ENCODE results near the gene IP6K1.
A peak's percentile ranks its signal among the peaks of the same experiment; 100 is the strongest.

The IP6K1 gene

GRCh38 chr3:49803465-49804140, 17.3 kb upstream of the IP6K1 start:
- peaks cover 63% of the 10 kb centered on the region for H3K27me3 Mint-ChIP-seq
- H3K27ac Mint-ChIP-seq, result no peak overlapping the region
- CTCF ChIA-PET, result interaction anchor here (0.8 to 15.9 kb wide), 12 partner anchors 10 to 400 kb away, joined by 3 to 225 read pairs (median 4); partner anchors contain the start of genes AMIGO3, RBM5 and UBA7
- peak overlapping the region; percentile 68 for H3K4me3 Mint-ChIP-seq
- H3K36me3 Mint-ChIP-seq, result peaks cover 11% of the 10 kb centered on the region
- DNase-seq, result peak; percentile 64
- H3K9me3 Mint-ChIP-seq, result no peaks in the 10 kb centered on the region
- H3K4me1 Mint-ChIP-seq, result peaks cover 53% of the 10 kb centered on the region

DNA sequence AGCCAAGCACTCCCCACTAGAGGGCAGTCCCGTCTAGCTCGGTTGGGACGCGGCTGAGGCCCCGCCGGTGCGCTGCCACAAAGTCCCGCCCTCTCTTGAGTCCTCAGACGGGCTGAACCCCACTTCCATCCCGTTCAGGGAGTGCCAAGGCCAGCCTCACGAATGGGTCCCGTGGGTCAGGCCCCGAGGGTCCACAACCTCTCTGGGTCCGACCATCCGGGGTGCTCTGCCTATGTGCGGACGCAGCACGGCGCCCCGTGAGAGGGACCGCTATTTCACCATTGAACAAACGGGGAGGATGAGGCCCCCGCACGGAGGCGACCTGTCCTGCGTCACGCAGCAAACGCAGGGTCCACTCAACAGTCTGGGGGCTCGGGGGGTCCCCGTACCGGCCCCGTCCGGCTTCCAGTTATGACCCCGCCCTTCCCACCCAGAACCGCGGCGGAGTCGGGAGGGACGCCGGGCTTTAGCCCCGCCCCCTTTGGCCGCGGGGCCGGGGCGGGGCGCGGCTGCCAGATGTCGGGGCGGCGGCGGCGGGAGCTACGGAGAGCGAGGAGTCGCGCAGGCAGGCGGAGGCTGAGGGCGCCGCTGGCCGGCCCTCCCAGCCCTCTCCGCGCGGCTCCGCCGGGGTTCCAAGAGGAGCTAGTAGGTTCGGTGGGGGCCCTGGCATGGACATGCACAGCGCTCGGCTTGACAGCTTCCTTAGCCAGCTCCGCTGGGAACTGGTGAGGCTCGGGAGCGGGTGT, 16.6 kb upstream of the IP6K1 start, which contains the start of gene INKA1:
Gene INKA1 (plus strand): TSS at position 543 of the 746 bp plus-strand sequence. CDS start 132 bp downstream, at position 675.
- peak within 1 kb of the TSS; percentile 67 for H3K27ac Mint-ChIP-seq
- H3K36me3 Mint-ChIP-seq, result peaks cover 6% of the 10 kb centered on the region
- CTCF ChIA-PET, result interaction anchor here (0.8 to 15.9 kb wide), 12 partner anchors 10 to 401 kb away, joined by 3 to 225 read pairs (median 4); partner anchors contain the start of genes AMIGO3, RBM5 and UBA7
- peaks cover 68% of the 10 kb centered on the region for H3K27me3 Mint-ChIP-seq
- no peaks in the 10 kb centered on the region for H3K9me3 Mint-ChIP-seq
- peak within 1 kb of the TSS; percentile 78 for H3K4me3 Mint-ChIP-seq
- DNase-seq, result peak; percentile 92
- H3K4me1 Mint-ChIP-seq, result peaks cover 46% of the 10 kb centered on the region

DNA sequence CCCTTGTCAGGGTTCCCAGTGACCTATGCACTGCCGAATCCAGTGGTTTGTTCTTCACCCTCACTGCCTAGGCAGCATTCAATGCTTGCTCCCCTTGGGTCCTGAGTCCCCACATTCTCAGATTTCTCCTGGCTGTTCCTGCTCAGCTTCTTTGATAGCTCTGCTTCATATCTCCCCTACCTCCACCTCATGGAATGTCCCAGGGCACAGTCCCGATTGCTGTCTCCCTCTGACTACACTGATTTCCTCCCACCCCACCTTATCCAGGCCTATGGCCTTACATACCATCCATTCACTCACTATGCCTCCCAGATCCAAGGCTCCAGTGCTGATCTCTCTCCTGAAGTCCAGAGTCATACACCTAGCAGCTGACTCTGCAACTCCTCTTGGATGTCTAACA, 14.8 kb upstream of the IP6K1 start:
- Mint-ChIP-seq H3K4me1 (peaks cover 29% of the 10 kb centered on the region), H3K27ac (no peak overlapping the region), H3K27me3 (peaks cover 81% of the 10 kb centered on the region), H3K9me3 (no peaks in the 10 kb centered on the region), H3K4me3 (no peak overlapping the region), H3K36me3 (peaks cover 2% of the 10 kb centered on the region)
- DNase-seq, result no peak
- CTCF ChIA-PET, result interaction anchor here (0.9 to 15.9 kb wide), 5 partner anchors 19 to 110 kb away, joined by 3 to 225 read pairs (median 6); no protein-coding TSS in a partner anchor

- Mint-ChIP-seq H3K36me3 (no peaks in the 10 kb centered on the region), H3K9me3 (no peaks in the 10 kb centered on the region), H3K27ac (no peak within 1 kb of the TSS), H3K4me1 (peaks cover 20% of the 10 kb centered on the region), H3K4me3 (no peak within 1 kb of the TSS), H3K27me3 (peaks cover 87% of the 10 kb centered on the region)
- CTCF ChIA-PET, result interaction anchor here (1.0 to 15.9 kb wide), 2 partner anchors 14 to 37 kb away, joined by 3 to 225 read pairs; partner anchors contain the start of gene UBA7
- DNase-seq, result no peak
These were observed 13.4 kb upstream of the IP6K1 start, which contains the start of gene CDHR4 for GRCh38 chr3:49799761-49800160. CDHR4 (minus strand) TSS chr3:49799873; CDS start chr3:49799812, 61 bp downstream.

- H3K27me3 Mint-ChIP-seq, result peaks cover 81% of the 10 kb centered on the region
- H3K27ac Mint-ChIP-seq, result no peak overlapping the region
- H3K36me3 Mint-ChIP-seq, result no peaks in the 10 kb centered on the region
- no peaks in the 10 kb centered on the region for H3K9me3 Mint-ChIP-seq
- no peak for DNase-seq
- H3K4me3 Mint-ChIP-seq, result no peak overlapping the region
- CTCF ChIA-PET, result interaction anchor here (1.1 to 15.9 kb wide), 2 partner anchors 38 to 55 kb away, joined by 3 to 225 read pairs; no protein-coding TSS in a partner anchor
- H3K4me1 Mint-ChIP-seq, result peaks cover 18% of the 10 kb centered on the region
These were observed 12.8 kb upstream of the IP6K1 start for GRCh38 chr3:49799105-49799504.

DNA sequence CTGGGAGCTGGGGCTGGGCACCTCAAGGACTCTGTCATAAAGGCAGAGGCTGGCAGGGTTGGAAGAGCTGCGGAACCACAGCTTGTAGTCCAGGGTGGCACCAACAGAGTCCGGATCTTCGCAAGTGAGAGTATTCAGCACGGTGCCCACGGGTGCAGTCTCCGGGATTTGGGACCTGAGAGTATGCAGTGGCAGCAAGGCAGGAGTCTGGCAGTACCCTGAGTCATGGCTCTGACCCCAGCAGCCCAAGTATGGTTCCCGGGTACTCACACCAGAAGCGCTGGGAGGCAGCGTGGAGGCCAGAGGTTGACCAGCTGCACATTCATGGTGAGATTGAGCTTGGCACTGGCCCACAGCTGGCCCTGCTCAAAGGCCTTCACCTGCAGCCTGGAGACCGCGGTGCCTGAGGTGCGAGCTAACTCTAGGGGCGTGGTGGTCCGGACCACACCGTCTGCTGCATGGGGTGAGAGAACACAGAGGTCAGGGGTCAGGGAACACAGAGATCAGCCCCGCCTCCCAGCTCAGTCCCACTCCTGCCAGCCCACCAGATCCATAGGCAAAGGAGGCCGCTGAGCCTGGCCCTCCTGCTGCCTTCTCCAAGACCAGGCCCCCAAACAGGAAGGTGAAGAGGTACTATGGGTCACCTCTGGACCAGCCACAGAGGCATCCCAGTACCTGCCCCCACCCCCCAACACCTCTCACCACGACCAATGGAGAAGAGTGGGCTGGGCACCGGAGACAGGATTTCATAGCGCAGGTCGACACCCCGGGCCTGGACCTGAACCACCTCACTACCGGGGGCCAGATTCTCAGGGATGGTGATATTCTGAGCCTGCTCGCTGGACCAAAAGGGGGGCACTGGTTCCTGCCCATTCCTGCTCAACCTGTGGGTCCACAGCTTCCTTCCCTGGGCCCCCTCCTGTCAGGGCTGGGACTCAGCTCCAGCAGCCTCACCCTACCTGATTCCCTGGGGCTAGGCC, 8.9 kb upstream of the IP6K1 start:
- peaks cover 69% of the 10 kb centered on the region for H3K27me3 Mint-ChIP-seq
- H3K9me3 Mint-ChIP-seq, result no peaks in the 10 kb centered on the region
- no peak overlapping the region for H3K27ac Mint-ChIP-seq
- CTCF ChIA-PET, result interaction anchor here (1.1 to 1.3 kb wide), 2 partner anchors 43 to 44 kb away, joined by 3 read pairs; no protein-coding TSS in a partner anchor
- H3K36me3 Mint-ChIP-seq, result no peaks in the 10 kb centered on the region
- H3K4me3 Mint-ChIP-seq, result no peak overlapping the region
- H3K4me1 Mint-ChIP-seq, result peaks cover 2% of the 10 kb centered on the region
- DNase-seq, result no peak

DNA sequence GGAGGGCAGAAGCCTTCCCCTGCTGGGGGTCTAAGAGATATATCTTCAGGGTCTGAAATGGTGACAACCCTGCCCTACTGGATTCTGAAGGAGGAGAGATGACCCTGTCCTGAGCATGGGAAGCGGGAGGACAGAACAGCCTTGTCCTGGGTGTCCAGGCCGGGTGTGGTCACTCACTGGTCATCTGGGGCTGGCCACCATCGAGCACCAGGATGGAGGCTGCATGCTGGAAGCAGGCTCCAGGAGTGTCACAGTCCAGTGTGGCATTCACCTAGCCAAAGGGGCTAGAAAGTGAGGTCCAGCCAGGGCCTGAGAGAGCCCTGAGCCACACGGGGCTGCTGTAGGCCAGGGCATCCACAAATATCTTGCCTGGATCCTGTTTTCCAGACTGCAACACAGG, 8.1 kb upstream of the IP6K1 start:
- Mint-ChIP-seq H3K9me3 (no peaks in the 10 kb centered on the region), H3K4me1 (peaks cover 7% of the 10 kb centered on the region), H3K4me3 (no peak overlapping the region), H3K27ac (no peak overlapping the region), H3K36me3 (no peaks in the 10 kb centered on the region), H3K27me3 (peaks cover 66% of the 10 kb centered on the region)
- no peak for DNase-seq
- CTCF ChIA-PET, result no interaction called here

- DNase-seq, result no peak
- Mint-ChIP-seq H3K36me3 (no peaks in the 10 kb centered on the region), H3K27me3 (peaks cover 58% of the 10 kb centered on the region), H3K27ac (no peak overlapping the region), H3K4me3 (no peak overlapping the region), H3K9me3 (no peaks in the 10 kb centered on the region), H3K4me1 (peaks cover 7% of the 10 kb centered on the region)
- CTCF ChIA-PET, result no interaction called here
These were observed 7.2 kb upstream of the IP6K1 start for GRCh38 chr3:49793486-49794085.

- DNase-seq, result no peak
- Mint-ChIP-seq H3K9me3 (no peaks in the 10 kb centered on the region), H3K27me3 (peaks cover 60% of the 10 kb centered on the region), H3K36me3 (no peaks in the 10 kb centered on the region), H3K4me1 (peaks cover 14% of the 10 kb centered on the region), H3K4me3 (no peak overlapping the region), H3K27ac (no peak overlapping the region)
- CTCF ChIA-PET, result interaction anchor here (1.2 to 1.5 kb wide), 2 partner anchors 10 to 47 kb away, joined by 3 to 8 read pairs; partner anchors contain the start of gene INKA1
These were observed 6.2 kb upstream of the IP6K1 start for GRCh38 chr3:49792371-49793150.

GRCh38 chr3:49791571-49791970, 5.2 kb upstream of the IP6K1 start:
- Mint-ChIP-seq H3K4me1 (peaks cover 21% of the 10 kb centered on the region), H3K27ac (no peak overlapping the region)
- CTCF ChIA-PET, result interaction anchor here (1.2 to 1.5 kb wide), 2 partner anchors 11 to 48 kb away, joined by 3 to 8 read pairs; partner anchors contain the start of gene INKA1

DNA sequence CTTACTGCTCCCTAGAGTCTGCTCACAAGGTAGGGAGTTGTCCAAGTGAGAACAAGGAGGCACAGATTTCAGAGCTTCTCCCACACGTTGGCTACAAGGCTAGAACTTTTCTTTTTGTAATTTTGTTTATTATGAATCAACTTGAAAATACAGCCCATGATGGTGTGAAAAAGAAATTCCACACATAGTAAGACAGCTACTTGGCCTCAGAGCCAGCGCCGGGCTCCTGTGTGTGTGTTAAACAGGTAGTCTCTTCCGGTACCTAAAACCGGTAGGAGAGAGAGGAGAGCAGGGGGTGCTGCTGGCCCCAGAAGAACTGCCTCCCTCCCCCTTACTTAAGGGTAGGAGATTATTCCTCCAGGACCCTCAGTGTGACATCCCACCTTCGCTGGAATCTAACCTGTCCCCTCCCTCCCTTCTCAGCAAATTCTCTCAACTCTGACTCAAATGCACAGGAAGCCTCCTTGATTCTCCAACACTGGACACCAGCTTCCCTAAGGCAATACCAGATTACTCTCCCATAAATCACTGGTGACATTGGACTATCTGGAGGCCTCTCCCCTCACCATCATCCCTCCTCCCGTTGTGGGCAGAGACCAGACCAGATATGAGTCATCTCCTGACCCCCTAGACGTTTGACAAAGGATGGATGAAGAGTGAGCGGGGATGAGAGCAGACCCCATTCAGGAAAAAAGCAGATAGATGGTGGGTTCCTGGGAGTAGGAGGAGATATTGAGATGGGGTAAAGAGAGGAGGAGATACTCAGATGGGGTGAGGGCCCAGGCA, 4.5 kb upstream of the IP6K1 start:
- H3K4me1 Mint-ChIP-seq, result peaks cover 23% of the 10 kb centered on the region
- no peak overlapping the region for H3K27ac Mint-ChIP-seq
- H3K9me3 Mint-ChIP-seq, result no peaks in the 10 kb centered on the region
- DNase-seq, result no peak
- CTCF ChIA-PET, result interaction anchor here (0.6 to 1.5 kb wide), 3 partner anchors 12 to 74 kb away, joined by 3 to 8 read pairs (median 4); partner anchors contain the start of gene INKA1
- no peaks in the 10 kb centered on the region for H3K36me3 Mint-ChIP-seq
- no peak overlapping the region for H3K4me3 Mint-ChIP-seq
- peaks cover 45% of the 10 kb centered on the region for H3K27me3 Mint-ChIP-seq

More at GRCh38 chr3:49791571-49791970, 5.2 kb upstream of the IP6K1 start:
- no peaks in the 10 kb centered on the region for H3K9me3 Mint-ChIP-seq
- no peaks in the 10 kb centered on the region for H3K36me3 Mint-ChIP-seq
- no peak overlapping the region for H3K4me3 Mint-ChIP-seq
- peaks cover 51% of the 10 kb centered on the region for H3K27me3 Mint-ChIP-seq
- no peak for DNase-seq

DNA sequence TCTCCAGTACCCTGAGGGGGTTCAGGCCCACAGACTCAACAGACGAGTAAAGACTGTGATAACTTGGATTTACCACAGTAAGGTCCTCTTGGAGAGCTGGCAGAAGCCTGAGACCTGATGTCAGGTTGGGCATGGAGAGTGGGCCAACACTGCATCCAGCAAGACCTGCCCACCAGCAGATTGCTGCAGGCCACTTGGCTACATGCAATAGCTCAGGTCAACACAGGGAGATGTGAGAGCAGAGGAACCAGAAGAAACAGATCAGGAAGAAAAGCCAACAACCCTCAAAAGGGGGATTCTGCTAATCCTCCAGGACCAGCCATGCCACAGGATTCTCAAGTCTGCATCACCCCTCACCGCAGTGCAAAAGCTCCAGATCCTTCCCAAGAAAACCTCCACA, 1.7 kb upstream of the IP6K1 start:
- no peak overlapping the region for H3K27ac Mint-ChIP-seq
- no peaks in the 10 kb centered on the region for H3K9me3 Mint-ChIP-seq
- no peak overlapping the region for H3K4me3 Mint-ChIP-seq
- DNase-seq, result no peak
- peaks cover 12% of the 10 kb centered on the region for H3K36me3 Mint-ChIP-seq
- CTCF ChIA-PET, result interaction anchor here (0.6 to 1.3 kb wide), 3 partner anchors 14 to 69 kb away, joined by 3 read pairs; partner anchors contain the start of gene INKA1
- H3K27me3 Mint-ChIP-seq, result peaks cover 36% of the 10 kb centered on the region
- H3K4me1 Mint-ChIP-seq, result peaks cover 39% of the 10 kb centered on the region
